Measurements from ENCODE around the gene FAM151A.

The FAM151A gene

GRCh38 chr1:54610048-54610447 lies 13.3 kb downstream of the FAM151A start:
- no peak for TF ChIP-seq CTCF (IDR thresholded peaks at IDR 0.05; ENCODE audit: insufficient read depth, low read length, missing control alignments)
- CTCF ChIA-PET = no interaction called here
- H3K4me3 ChIP-seq (ENCODE audit: low read depth, low read length) = no peak overlapping the region
- POLR2A ChIA-PET = no interaction called here
- no peak for DNase-seq (ENCODE audit: low read depth, low spot score)

- no peak for TF ChIP-seq CTCF (IDR thresholded peaks at IDR 0.05; ENCODE audit: insufficient read depth, low read length, missing control alignments)
- no peak overlapping the region for H3K4me3 ChIP-seq (ENCODE audit: low read depth, low read length)
- POLR2A ChIA-PET = no interaction called here
- DNase-seq (ENCODE audit: low read depth, low spot score) = no peak
- CTCF ChIA-PET = no interaction called here
Measured at GRCh38 chr1:54609301-54609921, 13.9 kb downstream of the FAM151A start.

- POLR2A ChIA-PET = no interaction called here
- no peak for DNase-seq (ENCODE audit: low read depth, low spot score)
- TF ChIP-seq CTCF (IDR thresholded peaks at IDR 0.05; ENCODE audit: insufficient read depth, low read length, missing control alignments) = no peak
- no peak overlapping the region for H3K4me3 ChIP-seq (ENCODE audit: low read depth, low read length)
- CTCF ChIA-PET = no interaction called here
Measured at GRCh38 chr1:54608566-54609230, 14.6 kb downstream of the FAM151A start.

- CTCF ChIA-PET = interaction anchor here (0.7 kb wide), 1 partner anchor 27 kb away, joined by 3 read pairs; no protein-coding TSS in a partner anchor
- POLR2A ChIA-PET = no interaction called here
- H3K4me3 ChIP-seq (ENCODE audit: low read depth, low read length) = no peak overlapping the region
- TF ChIP-seq CTCF (IDR thresholded peaks at IDR 0.05; ENCODE audit: insufficient read depth, low read length, missing control alignments) = no peak
- no peak for DNase-seq (ENCODE audit: low read depth, low spot score)
Measured at GRCh38 chr1:54607821-54608565, 15.3 kb downstream of the FAM151A start.

- no peak overlapping the region for H3K4me3 ChIP-seq (ENCODE audit: low read depth, low read length)
- no peak for TF ChIP-seq CTCF (IDR thresholded peaks at IDR 0.05; ENCODE audit: insufficient read depth, low read length, missing control alignments)
- ChIA-PET POLR2A (no interaction called here), CTCF (interaction anchor here (0.7 kb wide), 1 partner anchor 28 kb away, joined by 3 read pairs; no protein-coding TSS in a partner anchor)
- no peak for DNase-seq (ENCODE audit: low read depth, low spot score)
Measured at GRCh38 chr1:54606990-54607325, 16.4 kb downstream of the FAM151A start.
